Mucosa of stomach (tissue), 1 donor: ENCODE measurements around the gene CMIP.
"Not testable (repeated sequence)": the region's sequence is repeated elsewhere in the genome, so short reads cannot be mapped to it uniquely, and the experiment has no call there.

ENCODE experiments used
- H3K27me3 ChIP-seq: one replicate; pipeline ENCODE4 v1.7.0; 2013; ENCODE audit warnings: mild to moderate bottlenecking, low read length; ENCODE audit not compliant: control insufficient read depth, insufficient read depth
- H3K36me3 ChIP-seq: one replicate; pipeline ENCODE4 v1.7.0; 2013; ENCODE audit warnings: low read length; ENCODE audit not compliant: control insufficient read depth, insufficient read depth
- H3K4me1 ChIP-seq: one replicate; pipeline ENCODE4 v1.7.0; 2013; ENCODE audit warnings: mild to moderate bottlenecking, low read length; ENCODE audit not compliant: control insufficient read depth, insufficient read depth
- H3K4me3 ChIP-seq: one replicate; pipeline ENCODE4 v1.7.0; 2013; ENCODE audit warnings: low read length
- H3K9ac ChIP-seq: one replicate; pipeline ENCODE4 v1.7.0; 2013; ENCODE audit warnings: mild to moderate bottlenecking, low read length, moderate library complexity
- H3K9me3 ChIP-seq: one replicate; pipeline ENCODE4 v1.7.0; 2013; ENCODE audit warnings: mild to moderate bottlenecking, low read length, moderate library complexity; ENCODE audit not compliant: control insufficient read depth
- donor health status: Pancreatic carcinoma.

Gene CMIP

DNA sequence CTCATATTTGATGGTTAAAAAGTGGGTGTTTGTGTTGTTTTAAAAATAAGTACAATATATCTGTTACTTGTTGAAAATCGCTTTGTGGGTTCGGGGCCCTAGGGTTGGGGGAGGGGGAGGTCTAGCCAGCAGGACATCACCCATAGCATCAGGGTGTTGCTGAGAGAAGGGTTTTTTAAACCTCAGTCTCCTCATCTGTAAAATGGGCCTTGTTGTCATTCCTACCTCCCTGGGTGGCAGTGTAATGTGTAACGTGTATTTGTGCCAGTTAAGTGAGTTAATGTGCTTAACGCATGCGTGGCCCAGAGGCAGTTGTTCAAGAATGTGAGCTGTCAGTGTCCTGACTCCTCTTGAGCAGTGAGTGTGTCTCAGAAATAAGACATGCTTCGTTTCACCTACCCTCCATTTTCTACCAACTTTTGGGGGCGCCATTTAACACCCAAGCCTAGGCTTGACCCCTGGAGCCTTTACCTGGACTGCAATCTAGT lies 129.0 kb downstream of the CMIP start:
- Histone ChIP-seq H3K4me3 (no peak overlapping the region), H3K4me1 (peaks cover 10% of the 10 kb centered on the region), H3K27me3 (no peaks in the 10 kb centered on the region), H3K9me3 (no peaks in the 10 kb centered on the region), H3K9ac (no peak overlapping the region), H3K36me3 (no peaks in the 10 kb centered on the region)

DNA sequence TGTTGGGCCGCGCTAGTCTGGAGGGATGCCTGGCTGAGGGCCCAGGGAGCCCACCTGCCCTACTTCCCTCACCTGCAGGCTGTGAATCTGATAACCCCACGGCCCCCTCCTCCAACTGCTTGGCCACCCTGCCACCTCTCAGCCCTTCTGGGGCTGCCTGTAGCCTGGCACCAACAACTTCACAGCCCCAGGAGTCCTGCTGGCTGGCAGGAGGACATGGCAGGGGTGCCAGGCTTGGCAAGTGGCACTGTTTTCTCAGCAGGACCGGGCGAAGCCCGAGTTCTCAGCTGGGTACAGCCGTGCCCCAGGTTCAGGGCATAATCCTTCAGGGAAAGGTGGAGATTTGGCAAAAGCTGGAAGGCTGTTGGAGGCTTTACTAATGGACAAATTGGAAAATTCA lies 129.6 kb downstream of the CMIP start:
- H3K9ac ChIP-seq = no peak overlapping the region
- H3K27me3 ChIP-seq = no peaks in the 10 kb centered on the region
- no peak overlapping the region for H3K4me3 ChIP-seq
- H3K36me3 ChIP-seq = no peaks in the 10 kb centered on the region
- no peaks in the 10 kb centered on the region for H3K9me3 ChIP-seq
- H3K4me1 ChIP-seq = peaks cover 8% of the 10 kb centered on the region

DNA sequence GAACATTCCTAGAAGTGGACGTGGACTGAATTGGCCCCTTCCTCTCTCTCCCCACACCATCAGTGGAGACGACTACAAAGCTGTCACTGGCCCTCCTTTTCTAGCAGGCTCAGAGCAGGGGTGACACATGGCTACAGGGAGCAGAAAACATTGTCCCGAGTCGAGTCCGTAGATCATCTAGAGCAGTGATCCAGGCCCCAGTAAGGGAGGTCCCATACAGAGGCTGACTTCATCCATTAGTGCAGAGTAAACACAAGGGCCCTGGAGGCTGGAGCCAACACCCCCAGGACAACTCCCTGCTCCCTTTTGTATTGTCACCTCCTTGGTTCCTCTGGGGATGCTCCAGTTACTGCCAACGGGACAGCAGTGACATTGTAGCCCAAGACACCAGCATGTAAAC lies 130.7 kb downstream of the CMIP start:
- Histone ChIP-seq H3K9me3 (no peaks in the 10 kb centered on the region), H3K4me3 (no peak overlapping the region), H3K9ac (no peak overlapping the region), H3K27me3 (no peaks in the 10 kb centered on the region), H3K4me1 (peaks cover 4% of the 10 kb centered on the region), H3K36me3 (no peaks in the 10 kb centered on the region)

DNA sequence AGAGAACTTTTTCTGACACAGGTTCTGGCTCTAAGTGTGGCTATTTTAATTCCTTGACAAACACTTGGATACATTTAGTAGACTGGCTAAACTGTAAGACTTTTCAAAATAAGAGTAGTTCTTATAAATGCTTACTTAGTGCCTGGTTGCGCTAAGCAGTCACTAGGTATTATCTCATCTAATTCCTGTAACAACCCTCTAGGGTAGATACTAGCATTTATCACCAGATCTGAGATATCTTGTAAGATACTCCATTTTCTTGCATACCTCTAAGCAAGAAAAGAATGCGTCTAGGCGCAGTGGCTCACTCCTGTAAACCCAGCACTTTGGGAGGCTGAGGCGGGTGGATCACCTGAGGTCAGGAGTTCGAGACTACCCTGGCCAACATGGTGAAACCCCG lies 131.2 kb downstream of the CMIP start:
- Histone ChIP-seq H3K9me3 (no peaks in the 10 kb centered on the region), H3K27me3 (no peaks in the 10 kb centered on the region), H3K9ac (no peak overlapping the region)

DNA sequence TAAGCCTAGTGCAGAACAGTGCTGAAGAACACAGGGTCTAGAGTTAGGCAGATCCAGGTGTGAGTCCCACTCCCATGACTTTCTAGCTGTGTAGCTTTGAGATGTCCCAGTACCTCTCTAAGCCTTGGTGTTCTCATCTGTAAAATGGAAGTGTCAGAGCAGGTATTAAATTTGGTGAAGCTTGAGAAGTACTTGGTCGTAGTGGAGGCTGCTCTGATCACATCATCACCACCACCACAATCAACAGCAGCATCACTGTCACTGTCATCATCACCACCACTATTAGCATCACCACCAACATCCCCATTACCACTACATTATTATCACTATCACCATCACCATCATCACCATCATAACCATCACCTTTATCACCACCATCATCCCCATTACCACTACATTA lies 132.1 kb downstream of the CMIP start:
- Histone ChIP-seq H3K9me3 (no peaks in the 10 kb centered on the region), H3K4me3 (no peak overlapping the region), H3K9ac (no peak overlapping the region), H3K27me3 (no peaks in the 10 kb centered on the region), H3K36me3 (no peaks in the 10 kb centered on the region), H3K4me1 (peaks cover 17% of the 10 kb centered on the region)

More for the DNA sequence above, 131.2 kb downstream of the CMIP start:
- no peaks in the 10 kb centered on the region for H3K36me3 ChIP-seq
- H3K4me3 ChIP-seq = no peak overlapping the region
- H3K4me1 ChIP-seq = peaks cover 8% of the 10 kb centered on the region

DNA sequence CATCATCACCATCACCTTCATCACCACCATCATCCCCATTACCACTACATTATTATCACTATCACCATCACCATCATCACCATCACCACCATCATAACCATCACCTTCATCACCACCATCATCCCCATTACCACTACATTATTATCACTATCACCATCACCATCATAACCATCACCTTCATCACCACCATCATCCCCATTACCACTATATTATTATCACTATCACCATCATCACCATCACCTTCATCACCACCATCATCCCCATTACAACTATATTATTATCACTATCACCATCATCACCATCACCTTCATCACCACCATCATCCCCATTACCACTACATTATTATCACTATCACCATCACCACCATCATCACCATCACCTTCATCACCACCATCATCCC lies 132.7 kb downstream of the CMIP start:
- H3K9me3 ChIP-seq, H3K4me3 ChIP-seq, H3K27me3 ChIP-seq, H3K9ac ChIP-seq, H3K36me3 ChIP-seq: not testable (repeated sequence)
- peaks cover 23% of the 10 kb centered on the region for H3K4me1 ChIP-seq

DNA sequence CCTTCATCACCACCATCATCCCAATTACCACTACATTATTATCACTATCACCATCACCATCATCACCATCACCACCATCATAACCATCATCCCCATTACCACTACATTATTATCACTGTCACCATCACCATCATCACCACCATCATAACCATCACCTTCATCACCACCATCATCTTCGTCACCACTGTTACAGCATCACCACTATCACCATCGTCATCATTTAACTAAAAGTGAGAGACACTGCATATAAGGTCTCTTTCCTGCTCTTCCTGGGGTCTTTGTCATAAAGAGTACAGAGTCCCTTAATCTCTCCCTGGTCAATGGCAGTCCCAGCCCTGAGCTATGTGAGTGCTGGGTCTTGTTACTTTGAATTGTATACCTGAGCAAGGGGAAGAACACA lies 133.5 kb downstream of the CMIP start:
- H3K36me3 ChIP-seq = no peaks in the 10 kb centered on the region
- no peaks in the 10 kb centered on the region for H3K27me3 ChIP-seq
- peaks cover 31% of the 10 kb centered on the region for H3K4me1 ChIP-seq
- no peaks in the 10 kb centered on the region for H3K9me3 ChIP-seq
- H3K9ac ChIP-seq = no peak overlapping the region
- no peak overlapping the region for H3K4me3 ChIP-seq

DNA sequence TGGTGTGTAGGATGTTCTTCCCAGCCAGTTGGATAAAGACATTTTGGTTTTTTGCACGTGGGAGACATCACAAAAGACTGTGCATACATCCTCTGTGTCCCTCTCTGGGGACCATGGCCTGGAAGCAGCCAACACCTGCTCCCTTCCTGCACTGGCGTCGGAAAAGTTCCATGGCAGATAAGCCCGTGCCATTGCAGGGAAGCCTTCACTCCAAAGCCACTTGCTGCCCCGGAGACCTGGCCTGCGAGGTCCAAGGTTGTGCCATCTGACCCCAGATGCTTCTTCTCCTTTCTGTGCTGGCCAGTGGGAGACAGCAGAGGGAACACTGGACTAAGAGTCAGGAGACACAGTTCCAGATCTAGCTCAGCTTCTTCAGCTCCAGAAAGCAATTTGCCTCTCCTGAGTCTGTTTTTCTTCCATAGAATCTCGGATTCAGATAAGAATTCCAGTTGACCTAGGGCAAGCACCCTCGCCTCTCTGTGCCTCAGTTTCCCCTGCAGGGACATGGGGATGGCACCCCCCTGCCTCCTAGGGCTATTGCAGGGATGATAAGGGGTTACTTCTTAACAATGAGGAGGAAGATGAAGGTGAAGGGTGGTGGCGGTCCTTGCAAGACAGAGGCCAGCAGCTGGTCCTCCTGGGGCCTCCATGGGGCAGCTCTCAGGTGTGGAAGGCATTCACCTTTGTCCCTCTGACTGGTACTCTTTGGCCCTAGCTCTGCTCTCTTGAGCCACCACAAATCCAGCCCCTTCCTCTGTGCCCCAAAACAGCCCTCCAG lies 134.2 kb downstream of the CMIP start:
- H3K36me3 ChIP-seq = no peaks in the 10 kb centered on the region
- H3K4me1 ChIP-seq = peaks cover 36% of the 10 kb centered on the region
- no peaks in the 10 kb centered on the region for H3K9me3 ChIP-seq
- H3K27me3 ChIP-seq = no peaks in the 10 kb centered on the region
- H3K4me3 ChIP-seq = no peak overlapping the region
- H3K9ac ChIP-seq = no peak overlapping the region

DNA sequence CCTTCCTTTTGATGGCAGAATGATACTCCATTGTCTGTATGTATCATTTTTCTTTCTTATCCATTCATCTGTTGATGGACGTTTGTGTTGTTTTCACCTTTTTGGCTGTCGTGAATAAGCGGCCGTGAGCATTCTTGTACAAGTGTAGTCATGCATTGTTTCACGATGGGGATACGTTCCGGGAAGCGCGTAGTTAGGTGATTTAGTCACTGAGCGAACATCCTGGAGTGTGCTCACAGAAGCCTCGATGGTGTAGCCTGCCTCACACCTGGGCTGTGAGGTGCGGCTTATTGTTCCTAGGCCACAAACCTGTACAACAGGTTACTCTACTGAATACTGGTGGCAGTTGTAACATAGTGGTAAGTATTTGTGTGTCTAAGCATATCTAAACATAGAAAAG lies 136.5 kb downstream of the CMIP start:
- H3K4me3 ChIP-seq = no peak overlapping the region
- H3K4me1 ChIP-seq = peaks cover 57% of the 10 kb centered on the region
- no peaks in the 10 kb centered on the region for H3K27me3 ChIP-seq
- H3K9me3 ChIP-seq = no peaks in the 10 kb centered on the region
- peak overlapping the region; percentile 47 for H3K9ac ChIP-seq
- H3K36me3 ChIP-seq = no peaks in the 10 kb centered on the region

DNA sequence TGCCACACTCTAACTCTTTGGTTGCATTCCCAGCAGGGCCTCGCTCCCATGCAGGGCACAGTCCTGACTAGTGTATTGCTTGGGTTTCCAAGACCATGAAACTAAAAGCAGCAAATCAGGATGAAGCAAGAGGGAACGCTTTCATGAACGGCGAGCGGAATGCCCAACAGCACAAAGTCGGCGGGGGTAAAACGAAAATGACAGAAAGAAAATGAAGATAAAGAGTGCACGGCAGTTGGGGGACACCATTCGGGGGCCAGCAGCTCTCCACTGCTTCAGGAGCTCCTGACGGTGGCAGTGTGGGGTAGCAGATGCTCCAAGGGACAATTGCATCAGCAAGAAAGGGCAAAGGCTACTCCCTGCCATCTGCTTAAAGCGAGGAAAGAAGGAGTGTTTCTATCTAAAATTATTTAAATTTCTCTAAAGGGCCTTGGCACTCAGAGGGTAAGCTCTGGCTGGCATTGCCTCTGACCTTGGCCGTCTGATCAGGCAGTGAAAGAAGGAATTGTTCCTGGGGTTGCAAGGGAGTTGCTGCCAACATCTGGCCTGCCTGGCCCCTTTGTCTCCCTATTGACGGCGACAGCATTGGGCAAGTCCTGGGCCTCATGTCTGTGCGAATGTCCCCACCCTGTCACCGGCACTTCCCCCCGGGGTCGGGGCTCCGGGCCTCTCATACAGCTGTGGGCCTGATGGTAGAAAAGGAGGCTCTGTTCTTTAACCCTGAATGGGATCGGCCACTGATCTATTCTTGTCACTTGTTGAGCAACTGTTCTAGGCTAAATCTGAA lies 138.2 kb downstream of the CMIP start:
- Histone ChIP-seq H3K4me3 (no peak overlapping the region), H3K9ac (peak overlapping the region; percentile 32), H3K4me1 (peaks cover 68% of the 10 kb centered on the region), H3K9me3 (no peaks in the 10 kb centered on the region), H3K27me3 (no peaks in the 10 kb centered on the region), H3K36me3 (no peaks in the 10 kb centered on the region)

DNA sequence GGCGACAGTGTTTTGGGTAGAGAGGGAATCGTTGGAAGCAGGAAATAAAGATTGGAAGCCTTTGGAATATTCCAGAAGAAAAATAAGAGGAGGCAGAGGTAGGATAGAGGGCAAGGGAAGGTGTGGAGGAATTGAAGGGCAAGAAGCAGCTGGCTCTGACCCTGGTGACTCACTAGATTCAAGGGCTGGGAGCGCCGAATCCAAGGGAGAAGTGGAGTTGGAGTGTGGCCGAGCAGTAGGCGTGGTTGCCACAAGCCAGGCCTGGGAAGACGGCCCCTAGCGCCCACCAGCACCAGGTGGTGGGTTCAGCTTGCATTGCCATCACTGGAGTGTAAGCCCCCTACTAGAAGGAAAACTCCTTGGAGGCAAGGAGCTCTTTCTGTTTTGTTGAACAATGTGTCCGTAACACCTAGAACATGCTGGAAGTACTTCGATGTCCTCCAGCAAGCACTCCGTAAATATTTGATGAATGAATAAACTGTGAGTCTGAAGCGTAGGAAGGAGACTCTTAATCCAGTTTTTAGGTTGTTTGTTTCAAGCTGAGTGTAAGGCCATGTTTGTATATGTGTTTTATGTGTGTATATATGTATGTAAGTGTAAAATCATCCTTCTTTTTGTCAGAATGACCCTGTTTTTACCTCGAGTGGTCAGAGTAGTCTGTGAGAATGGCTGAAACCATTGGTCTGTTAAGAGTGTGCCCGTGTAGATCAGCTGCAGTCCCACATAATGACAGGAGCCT lies 139.5 kb downstream of the CMIP start:
- no peaks in the 10 kb centered on the region for H3K9me3 ChIP-seq
- no peak overlapping the region for H3K4me3 ChIP-seq
- H3K9ac ChIP-seq = peak overlapping the region; percentile 32
- H3K4me1 ChIP-seq = peaks cover 68% of the 10 kb centered on the region
- H3K36me3 ChIP-seq = no peaks in the 10 kb centered on the region
- no peaks in the 10 kb centered on the region for H3K27me3 ChIP-seq

DNA sequence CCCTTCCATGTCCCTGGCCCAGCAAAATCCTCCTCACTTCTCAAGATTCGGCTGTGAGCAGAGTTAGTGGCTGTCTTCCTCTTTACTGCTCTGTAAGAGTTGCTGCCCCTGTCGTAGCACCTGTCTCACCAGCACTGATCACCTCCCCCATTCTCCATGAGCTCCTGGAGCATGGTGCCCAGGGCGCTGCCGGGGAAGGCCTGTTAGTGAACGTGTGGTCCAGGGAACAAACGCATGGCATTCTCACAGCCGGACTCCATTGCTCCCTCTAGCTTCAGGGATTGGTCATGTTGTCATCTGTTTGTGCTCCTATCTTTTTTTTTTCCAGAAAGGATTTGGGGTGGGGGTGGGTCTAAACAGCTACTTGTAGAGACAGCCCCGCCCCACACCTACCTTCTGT lies 141.2 kb downstream of the CMIP start:
- H3K9me3 ChIP-seq = no peaks in the 10 kb centered on the region
- no peaks in the 10 kb centered on the region for H3K27me3 ChIP-seq
- H3K36me3 ChIP-seq = no peaks in the 10 kb centered on the region
- H3K4me3 ChIP-seq = no peak overlapping the region
- no peak overlapping the region for H3K9ac ChIP-seq
- H3K4me1 ChIP-seq = peaks cover 64% of the 10 kb centered on the region
